Keratinocyte (primary cell): ENCODE data around the gene SMARCD3. TPM values are rescaled to one million over a fixed set of nuclear protein-coding genes. Genes with fewer than 3 reads are reported as not detected.

Experiments
- DNase-seq: peaks from one replicate; pipeline ENCODE4 v3.0.0-alpha.2; 2011; ENCODE audit warnings: low read depth, missing footprints, low spot score
- FAIRE-seq: peaks from 2 replicates; lab custom pipeline; 2011; peaks lifted over from hg19 to GRCh38; lab: Jason Lieb, UNC
- H2AFZ ChIP-seq: 2 replicates; pipeline ENCODE4 v1.6.0; 2012; ENCODE audit warnings: low read length, control low read depth, inconsistent platforms; ENCODE audit not compliant: control insufficient read depth
- H3K27ac ChIP-seq: 2 replicates; pipeline ENCODE4 v1.5.1; 2011; ENCODE audit warnings: low read length; ENCODE audit not compliant: control insufficient read depth, insufficient read depth
- H3K27me3 ChIP-seq: 3 replicates; pipeline ENCODE4 v1.6.0; 2011; ENCODE audit warnings: low read length; ENCODE audit not compliant: control insufficient read depth, insufficient read depth; ENCODE audit errors: extremely low read depth
- H3K36me3 ChIP-seq, 2 experiments: 2 replicates in 1 of 2; 3 replicates in 1 of 2; pipeline ENCODE4 v1.5.1; 2011; ENCODE audit warnings: low read length in 2 of 2, mild to moderate bottlenecking in 1 of 2; ENCODE audit not compliant: control insufficient read depth in 2 of 2, insufficient read depth in 2 of 2; ENCODE audit errors: extremely low read depth in 1 of 2
- H3K4me1 ChIP-seq: 3 replicates; pipeline ENCODE4 v1.5.1; 2011; ENCODE audit warnings: low read length; ENCODE audit not compliant: control insufficient read depth, insufficient read depth; ENCODE audit errors: extremely low read depth
- H3K4me2 ChIP-seq: 3 replicates; pipeline ENCODE4 v1.6.0; 2011; ENCODE audit warnings: low read depth, low read length; ENCODE audit not compliant: control insufficient read depth, insufficient read depth; ENCODE audit errors: extremely low read depth
- H3K4me3 ChIP-seq, 3 experiments: fragments of 200-600 bp in 1 of 3; sonication (generic) in 1 of 3; 2 replicates in 2 of 3; 3 replicates in 1 of 3; pipeline ENCODE4 v1.5.1; 2011 to 2016; ENCODE audit warnings: low read length in 3 of 3, mild to moderate bottlenecking in 3 of 3, control low read depth in 2 of 3, inconsistent platforms in 1 of 3, low read depth in 1 of 3, mixed read lengths in 1 of 3, mixed run types in 1 of 3, moderate library complexity in 1 of 3; ENCODE audit not compliant: control insufficient read depth in 2 of 3, insufficient read depth in 2 of 3; ENCODE audit errors: extremely low read depth in 1 of 3
- H3K79me2 ChIP-seq: 2 replicates; pipeline ENCODE4 v1.6.0; 2012; ENCODE audit warnings: low read length; ENCODE audit not compliant: control insufficient read depth, insufficient read depth
- H3K9ac ChIP-seq: 3 replicates; pipeline ENCODE4 v1.6.0; 2011; ENCODE audit warnings: low read length; ENCODE audit not compliant: control insufficient read depth, insufficient read depth; ENCODE audit errors: extremely low read depth
- H3K9me1 ChIP-seq: 3 replicates; pipeline ENCODE4 v1.6.0; 2011; ENCODE audit warnings: low read length; ENCODE audit not compliant: control insufficient read depth, insufficient read depth; ENCODE audit errors: extremely low read depth
- H3K9me3 ChIP-seq: 2 replicates; pipeline ENCODE4 v1.5.1; 2012; ENCODE audit warnings: low read depth, low read length; ENCODE audit not compliant: control insufficient read depth
- H4K20me1 ChIP-seq: 3 replicates; pipeline ENCODE4 v1.6.0; 2011; ENCODE audit warnings: low read length; ENCODE audit not compliant: control insufficient read depth, insufficient read depth; ENCODE audit errors: extremely low read depth
- CTCF ChIP-seq, 3 experiments: IDR thresholded peaks in 1 of 3; conservative IDR thresholded peaks in 1 of 3; optimal IDR thresholded peaks in 1 of 3; 2 replicates in 2 of 3; 3 replicates in 1 of 3; pipeline versions ENCODE3 to v1.5.1; 2011; ENCODE audit warnings: low read length in 3 of 3, mild to moderate bottlenecking in 3 of 3, moderate library complexity in 2 of 3, control low read depth in 1 of 3, inconsistent platforms in 1 of 3; ENCODE audit not compliant: insufficient read depth in 2 of 3; ENCODE audit errors: extremely low read depth in 1 of 3
- EZH2 ChIP-seq: IDR thresholded peaks from one replicate; pipeline ENCODE4 v1.6.1; 2012; ENCODE audit warnings: inconsistent platforms, mild to moderate bottlenecking, low read length, moderate library complexity
- dilution Hi-C: fragments of 300-500 bp; cut with MboI; formaldehyde crosslinking; loops from one replicate; pipeline ENCODE4 v1.7.0; 2020; ENCODE audit warnings: low sequenced_read_pairs; ENCODE audit not compliant: extremely low pct_ligation_motif_present
- polyA plus RNA-seq, 5 experiments: library from polyadenylated mRNA; depleted of rRNA in 3 of 5; stranded (reverse) in 3 of 5; stranded (forward) in 1 of 5; unstranded in 1 of 5; fragments of >200 nt; gene quantifications; 1 replicate in 1 of 5; 2 replicates in 3 of 5; 3 replicates in 1 of 5; pipeline versions ENCODE4 v1.2.1 to v1.2.3, GENCODE V29; 2011 to 2012; ENCODE audit warnings: missing spikeins in 2 of 5, low read depth in 1 of 5, low replicate concordance in 1 of 5

Gene SMARCD3
- polyA plus RNA-seq, 1 donor (not counting 4 experiments of a cell fraction or from before 2014, with no cell fraction given) = 3.0 TPM

- peaks cover 16% of the 10 kb centered on the region for H3K27me3 ChIP-seq
- H3K27ac ChIP-seq = no peak overlapping the region
- peaks cover 3% of the 10 kb centered on the region for H4K20me1 ChIP-seq
- DNase-seq (no peak), FAIRE-seq (no peak)
- TF ChIP-seq EZH2 (no peak), CTCF (optimal IDR thresholded peaks at IDR 0.05 in 1 of 3, IDR thresholded peaks at IDR 0.05 in 1 of 3, conservative IDR thresholded peaks at IDR 0.05 in 1 of 3; ENCODE audit: extremely low read depth in 1 of 3, insufficient read depth in 2 of 3, low read length in 3 of 3) (no peak)
- dilution Hi-C loops = no loop called here
- no peak overlapping the region for H2AFZ ChIP-seq
- H3K4me3 ChIP-seq = no peak overlapping the region
- H3K9me3 ChIP-seq = no peaks in the 10 kb centered on the region
- H3K4me1 ChIP-seq = no peaks in the 10 kb centered on the region
- no peak overlapping the region for H3K4me2 ChIP-seq
- H3K36me3 ChIP-seq = peaks cover 10 to 23% of the 10 kb centered on the region in 2 experiments
- peaks cover 11% of the 10 kb centered on the region for H3K79me2 ChIP-seq
- no peaks in the 10 kb centered on the region for H3K9me1 ChIP-seq
- no peak overlapping the region for H3K9ac ChIP-seq
These were observed 7.3 kb downstream of the SMARCD3 start for GRCh38 chr7:151240942-151241754.

GRCh38 chr7:151240536-151240935 lies 8.0 kb downstream of the SMARCD3 start:
- Histone ChIP-seq H3K9ac (no peak overlapping the region), H3K27ac (no peak overlapping the region), H3K4me2 (no peak overlapping the region), H3K9me1 (no peaks in the 10 kb centered on the region), H2AFZ (no peak overlapping the region), H3K36me3 (peaks cover 12 to 25% of the 10 kb centered on the region in 2 experiments), H3K9me3 (no peaks in the 10 kb centered on the region), H3K4me3 (no peak overlapping the region), H3K4me1 (no peaks in the 10 kb centered on the region), H4K20me1 (peaks cover 4% of the 10 kb centered on the region), H3K27me3 (peaks cover 10% of the 10 kb centered on the region), H3K79me2 (peaks cover 15% of the 10 kb centered on the region)
- dilution Hi-C loops = no loop called here
- FAIRE-seq (no peak), DNase-seq (no peak)
- TF ChIP-seq CTCF (optimal IDR thresholded peaks at IDR 0.05 in 1 of 3, IDR thresholded peaks at IDR 0.05 in 1 of 3, conservative IDR thresholded peaks at IDR 0.05 in 1 of 3; ENCODE audit: extremely low read depth in 1 of 3, insufficient read depth in 2 of 3, low read length in 3 of 3) (no peak), EZH2 (no peak)
